ENCODE measurements around the gene SLC6A19. TPM values are rescaled to one million over a fixed set of nuclear protein-coding genes. Genes with fewer than 3 reads are reported as not detected.

Gene SLC6A19
- total RNA-seq, 1 donor from 2014 or later = not detected

- intact Hi-C loops (cut with DNase I) = no loop called here
- Histone ChIP-seq H3K4me3 (no peak overlapping the region), H3K9me3 (no peaks in the 10 kb centered on the region), H3K36me3 (no peaks in the 10 kb centered on the region), H3K27ac (no peak overlapping the region), H3K4me1 (no peaks in the 10 kb centered on the region), H3K27me3 (no peaks in the 10 kb centered on the region)
- no peak for DNase-seq (ENCODE audit: low spot score in 2 of 2)
- TF ChIP-seq CTCF (IDR thresholded peaks at IDR 0.05) = no peak
Measured at GRCh38 chr5:1175015-1175414, 26.4 kb upstream of the SLC6A19 start.

- no peak for TF ChIP-seq CTCF (IDR thresholded peaks at IDR 0.05)
- H3K36me3 ChIP-seq = no peaks in the 10 kb centered on the region
- DNase-seq (ENCODE audit: low spot score in 2 of 2) = no peak
- H3K4me1 ChIP-seq = no peaks in the 10 kb centered on the region
- intact Hi-C loops (cut with DNase I) = no loop called here
- H3K9me3 ChIP-seq = no peaks in the 10 kb centered on the region
- H3K27me3 ChIP-seq = no peaks in the 10 kb centered on the region
- H3K27ac ChIP-seq = no peak overlapping the region
- H3K4me3 ChIP-seq = no peak overlapping the region
Measured at GRCh38 chr5:1175801-1176472, 25.5 kb upstream of the SLC6A19 start.

- no peaks in the 10 kb centered on the region for H3K9me3 ChIP-seq
- no peaks in the 10 kb centered on the region for H3K27me3 ChIP-seq
- intact Hi-C loops (cut with DNase I) = no loop called here
- no peak for DNase-seq (ENCODE audit: low spot score in 2 of 2)
- no peak overlapping the region for H3K27ac ChIP-seq
- no peaks in the 10 kb centered on the region for H3K36me3 ChIP-seq
- TF ChIP-seq CTCF (IDR thresholded peaks at IDR 0.05) = no peak
- H3K4me3 ChIP-seq = no peak overlapping the region
- H3K4me1 ChIP-seq = no peaks in the 10 kb centered on the region
Measured at GRCh38 chr5:1176473-1177391, 24.7 kb upstream of the SLC6A19 start.

- no peaks in the 10 kb centered on the region for H3K36me3 ChIP-seq
- no peaks in the 10 kb centered on the region for H3K9me3 ChIP-seq
- H3K27me3 ChIP-seq = no peaks in the 10 kb centered on the region
- DNase-seq (ENCODE audit: low spot score in 2 of 2) = no peak
- TF ChIP-seq CTCF (IDR thresholded peaks at IDR 0.05) = no peak
- intact Hi-C loops (cut with DNase I) = no loop called here
- no peak overlapping the region for H3K4me3 ChIP-seq
- no peak overlapping the region for H3K27ac ChIP-seq
- no peaks in the 10 kb centered on the region for H3K4me1 ChIP-seq
Measured at GRCh38 chr5:1177826-1178528, 23.4 kb upstream of the SLC6A19 start.

GRCh38 chr5:1178529-1179382 is 22.6 kb upstream of the SLC6A19 start:
- Histone ChIP-seq H3K4me1 (no peaks in the 10 kb centered on the region), H3K4me3 (no peak overlapping the region), H3K27ac (no peak overlapping the region), H3K27me3 (no peaks in the 10 kb centered on the region), H3K36me3 (no peaks in the 10 kb centered on the region), H3K9me3 (no peaks in the 10 kb centered on the region)
- no peak for DNase-seq (ENCODE audit: low spot score in 2 of 2)
- TF ChIP-seq CTCF (IDR thresholded peaks at IDR 0.05) = no peak
- intact Hi-C loops (cut with DNase I) = no loop called here

Measured in ascending aorta (tissue), 2 donors.